OCI-LY3 (cell line): ENCODE data around the gene HOXA11.

Experiments
- H2AFZ ChIP-seq: fragments of 200-600, 300-600 bp; shearing (Covaris generic); 2 replicates; pipeline ENCODE4 v1.6.0; 2014; ENCODE audit warnings: antibody characterized with exemption, low read depth, low read length
- H3K27ac ChIP-seq: fragments of 200-600, 300-600 bp; sonication (generic); 2 replicates; pipeline ENCODE4 v1.5.1; 2014; ENCODE audit warnings: mild to moderate bottlenecking, low read length, moderate library complexity, mixed read lengths
- H3K27me3 ChIP-seq: fragments of 200-600, 300-600 bp; sonication (generic); 2 replicates; pipeline ENCODE4 v1.6.1; 2014; ENCODE audit warnings: low read depth, low read length, mixed read lengths
- H3K36me3 ChIP-seq: fragments of 200-600, 300-600 bp; sonication (generic); replicated peaks from 2 replicates; pipeline ENCODE3; 2014; ENCODE audit warnings: low read depth, low read length, mixed read lengths
- H3K4me1 ChIP-seq: fragments of 300-600, 200-600 bp; sonication (generic); 2 replicates; pipeline ENCODE4 v1.6.1; 2014; ENCODE audit warnings: low read length, mixed read lengths
- H3K4me2 ChIP-seq: fragments of 200-600, 300-600 bp; sonication (generic); 2 replicates; pipeline ENCODE4 v1.6.1; 2014; ENCODE audit warnings: low read length, mixed read lengths
- H3K4me3 ChIP-seq: fragments of 300-600, 200-600 bp; sonication (generic); 2 replicates; pipeline ENCODE4 v1.5.1; 2014; ENCODE audit warnings: antibody characterized with exemption, mild to moderate bottlenecking, low read length, moderate library complexity
- H3K79me2 ChIP-seq: fragments of 300-600, 200-600 bp; shearing (Covaris generic); 2 replicates; pipeline ENCODE4 v1.6.1; 2014; ENCODE audit warnings: mild to moderate bottlenecking, low read length, mixed read lengths
- H3K9ac ChIP-seq: fragments of 300-600, 200-600 bp; shearing (Covaris generic); 2 replicates; pipeline ENCODE4 v1.6.0; 2014; ENCODE audit warnings: mild to moderate bottlenecking, low read length, moderate library complexity
- H3K9me3 ChIP-seq: fragments of 200-600, 300-600 bp; shearing (Covaris generic); 2 replicates; pipeline ENCODE4 v1.6.1; 2014; ENCODE audit warnings: low read length, mixed read lengths; ENCODE audit not compliant: insufficient read depth
- H4K20me1 ChIP-seq: fragments of 200-600, 300-600 bp; sonication (generic); 2 replicates; pipeline ENCODE4 v1.6.1; 2016; ENCODE audit warnings: low read length, mixed read lengths; ENCODE audit not compliant: insufficient read depth
- CTCF ChIP-seq: fragments of 200-600, 300-600 bp; sonication (generic); IDR thresholded peaks from 2 replicates; pipeline ENCODE4 v1.5.1; 2014; ENCODE audit warnings: antibody characterized with exemption, low read length, low read depth
- EZH2phosphoT487 ChIP-seq: fragments of 200-600 bp; shearing (Covaris generic); IDR thresholded peaks from 2 replicates; pipeline ENCODE4 v1.6.1; 2018; ENCODE audit warnings: antibody characterized with exemption, mixed run types, low read depth

Gene HOXA11

GRCh38 chr7:27167916-27168264 lies 17.1 kb downstream of the HOXA11 start:
- Histone ChIP-seq H3K4me1 (no peaks in the 10 kb centered on the region), H3K27me3 (no peaks in the 10 kb centered on the region), H4K20me1 (no peaks in the 10 kb centered on the region), H3K36me3 (no peaks in the 10 kb centered on the region), H3K9me3 (no peaks in the 10 kb centered on the region), H3K27ac (no peak overlapping the region), H2AFZ (no peak overlapping the region), H3K79me2 (no peaks in the 10 kb centered on the region), H3K4me2 (no peak overlapping the region), H3K9ac (no peak overlapping the region), H3K4me3 (no peak overlapping the region)
- no peak for TF ChIP-seq EZH2phosphoT487
- TF ChIP-seq CTCF: no peak

GRCh38 chr7:27166531-27167505 lies 18.2 kb downstream of the HOXA11 start:
- Histone ChIP-seq H3K4me1 (no peaks in the 10 kb centered on the region), H3K4me3 (no peak overlapping the region), H3K9ac (no peak overlapping the region), H4K20me1 (no peaks in the 10 kb centered on the region), H2AFZ (no peak overlapping the region), H3K27ac (no peak overlapping the region), H3K4me2 (no peak overlapping the region), H3K36me3 (no peaks in the 10 kb centered on the region), H3K79me2 (no peaks in the 10 kb centered on the region), H3K27me3 (no peaks in the 10 kb centered on the region), H3K9me3 (no peaks in the 10 kb centered on the region)
- TF ChIP-seq CTCF (no peak), EZH2phosphoT487 (no peak)

GRCh38 chr7:27165996-27166530 lies 19.0 kb downstream of the HOXA11 start:
- no peak overlapping the region for H3K27ac ChIP-seq
- H3K79me2 ChIP-seq: no peaks in the 10 kb centered on the region
- TF ChIP-seq CTCF (no peak), EZH2phosphoT487 (no peak)
- H4K20me1 ChIP-seq: no peaks in the 10 kb centered on the region
- H2AFZ ChIP-seq: no peak overlapping the region
- H3K9ac ChIP-seq: no peak overlapping the region
- no peaks in the 10 kb centered on the region for H3K27me3 ChIP-seq
- no peak overlapping the region for H3K4me2 ChIP-seq
- no peak overlapping the region for H3K4me3 ChIP-seq
- H3K4me1 ChIP-seq: no peaks in the 10 kb centered on the region
- H3K9me3 ChIP-seq: no peaks in the 10 kb centered on the region
- H3K36me3 ChIP-seq: no peaks in the 10 kb centered on the region
